Measurements from ENCODE around the gene GUCA2A.

GUCA2A gene

DNA sequence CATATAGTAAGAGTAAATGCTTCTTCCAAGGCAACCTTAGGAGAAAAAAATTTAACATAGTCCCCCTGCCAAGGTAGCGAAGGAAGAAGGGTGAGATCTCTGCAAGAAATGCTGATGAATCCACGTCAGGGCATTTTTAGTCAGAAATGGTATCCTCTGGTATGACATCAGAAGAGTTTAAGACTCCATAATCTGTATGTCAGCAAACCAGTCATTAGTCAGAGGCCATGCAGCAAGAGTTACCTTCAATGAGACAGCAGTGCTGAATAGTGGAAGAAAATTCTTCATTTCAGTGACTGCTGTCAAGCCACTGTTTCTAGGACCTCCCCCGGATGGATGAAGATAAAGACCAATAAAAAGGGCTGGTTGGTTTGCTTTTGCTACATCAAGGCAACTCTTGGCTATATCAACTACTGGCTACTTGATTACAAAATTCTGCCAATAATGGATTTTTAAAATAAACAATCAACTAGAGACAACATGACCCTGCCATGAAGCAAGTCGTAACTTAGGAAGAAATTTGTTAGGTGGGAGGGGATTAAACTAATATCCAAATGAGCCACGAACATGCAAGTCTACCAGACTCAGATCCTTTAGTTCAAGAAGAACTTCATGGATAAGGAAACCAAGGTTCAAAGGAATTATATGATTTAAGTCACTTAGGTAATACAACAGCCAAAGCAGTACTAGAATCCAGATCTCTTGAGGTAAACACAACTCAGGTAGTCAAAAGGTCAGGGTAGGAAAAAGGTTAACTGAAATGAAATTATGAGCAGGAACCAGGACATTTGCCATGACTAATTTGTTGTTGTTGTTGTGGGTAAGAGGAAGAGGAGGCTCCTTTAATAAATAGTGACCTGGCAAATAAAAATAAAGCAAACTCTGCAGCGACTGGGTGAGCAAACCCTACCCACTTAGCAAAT, 25.6 kb upstream of the GUCA2A start:
- WGBS (ENCODE audit: extremely low coverage, insufficient coverage, low lambda C conversion rate) = no CpG with 5 or more reads among the region's 6 CpGs
- Histone ChIP-seq H3K79me1 (ENCODE audit: low read length) (peaks cover 3% of the 10 kb centered on the region), H3K27me3 (ENCODE audit: insufficient read depth, low read length, poor library complexity) (no peaks in the 10 kb centered on the region), H3K36me3 (ENCODE audit: control insufficient read depth, insufficient read depth, low read length) (peaks cover 3% of the 10 kb centered on the region), H3K23ac (ENCODE audit: low read length) (no peak overlapping the region), H3K4ac (ENCODE audit: low read depth, low read length) (no peak overlapping the region), H3K4me1 (ENCODE audit: control insufficient read depth, low read depth, low read length) (no peaks in the 10 kb centered on the region), H3K18ac (ENCODE audit: low read length) (no peak overlapping the region), H2BK120ac (ENCODE audit: low read depth, low read length) (no peak overlapping the region), H2BK5ac (ENCODE audit: low read length) (no peak overlapping the region), H2AK5ac (ENCODE audit: low read length) (no peak overlapping the region), H3K79me2 (ENCODE audit: control insufficient read depth, insufficient read depth, low read length) (no peaks in the 10 kb centered on the region), H3K56ac (ENCODE audit: low read length) (no peak overlapping the region), H3K27ac (ENCODE audit: low read depth, low read length) (no peak overlapping the region), H3K9ac (ENCODE audit: low read length) (no peak overlapping the region), H3K4me3 (ENCODE audit: low read length) (no peak overlapping the region), H3K4me2 (ENCODE audit: low read length) (no peak overlapping the region), H4K5ac (ENCODE audit: low read length) (no peak overlapping the region), H4K8ac (ENCODE audit: low read depth, low read length) (no peak overlapping the region), H2BK15ac (replicated peaks; ENCODE audit: low read depth) (no peak overlapping the region)
- DNase-seq = no peak

DNA sequence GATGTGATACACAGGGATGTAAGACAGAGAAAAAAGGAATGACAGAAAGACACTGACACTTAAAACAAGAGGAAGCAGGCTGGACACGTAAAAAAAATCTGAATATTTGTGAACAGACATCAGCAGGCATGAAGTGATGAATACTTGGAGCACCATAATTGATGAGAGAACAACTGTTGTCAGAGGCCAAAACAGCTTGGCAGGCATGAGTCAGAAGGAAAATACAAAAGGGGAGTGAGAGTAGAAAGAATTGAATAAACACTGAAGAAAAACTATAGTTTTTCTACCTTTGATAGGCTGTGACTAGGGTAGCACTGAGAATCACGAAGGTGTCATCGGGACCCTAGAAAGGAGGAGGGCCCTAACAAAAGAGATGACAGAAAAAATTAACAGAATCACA, 21.6 kb upstream of the GUCA2A start:
- no peaks in the 10 kb centered on the region for H3K79me2 ChIP-seq (ENCODE audit: control insufficient read depth, insufficient read depth, low read length)
- no peak overlapping the region for H3K27ac ChIP-seq (ENCODE audit: low read depth, low read length)
- no peak overlapping the region for H2BK5ac ChIP-seq (ENCODE audit: low read length)
- H3K4ac ChIP-seq (ENCODE audit: low read depth, low read length) = no peak overlapping the region
- no peak overlapping the region for H3K23ac ChIP-seq (ENCODE audit: low read length)
- no peaks in the 10 kb centered on the region for H3K79me1 ChIP-seq (ENCODE audit: low read length)
- no peak overlapping the region for H3K4me2 ChIP-seq (ENCODE audit: low read length)
- DNase-seq = no peak
- H2BK15ac ChIP-seq (replicated peaks; ENCODE audit: low read depth) = no peak overlapping the region
- H3K9ac ChIP-seq (ENCODE audit: low read length) = no peak overlapping the region
- no peak overlapping the region for H3K4me3 ChIP-seq (ENCODE audit: low read length)
- no peak overlapping the region for H2AK5ac ChIP-seq (ENCODE audit: low read length)
- H3K36me3 ChIP-seq (ENCODE audit: control insufficient read depth, insufficient read depth, low read length) = no peaks in the 10 kb centered on the region
- H3K4me1 ChIP-seq (ENCODE audit: control insufficient read depth, low read depth, low read length) = no peaks in the 10 kb centered on the region
- no peak overlapping the region for H3K18ac ChIP-seq (ENCODE audit: low read length)
- H4K8ac ChIP-seq (ENCODE audit: low read depth, low read length) = no peak overlapping the region
- no CpG with 5 or more reads among the region's 3 CpGs for WGBS (ENCODE audit: extremely low coverage, insufficient coverage, low lambda C conversion rate)
- H3K56ac ChIP-seq (ENCODE audit: low read length) = no peak overlapping the region
- H4K5ac ChIP-seq (ENCODE audit: low read length) = no peak overlapping the region
- H3K27me3 ChIP-seq (ENCODE audit: insufficient read depth, low read length, poor library complexity) = no peaks in the 10 kb centered on the region
- H2BK120ac ChIP-seq (ENCODE audit: low read depth, low read length) = no peak overlapping the region

GRCh38 chr1:42184616-42185015, 20.1 kb upstream of the GUCA2A start:
- H3K4me1 ChIP-seq (ENCODE audit: control insufficient read depth, low read depth, low read length) = peaks cover 3% of the 10 kb centered on the region
- H3K79me2 ChIP-seq (ENCODE audit: control insufficient read depth, insufficient read depth, low read length) = no peaks in the 10 kb centered on the region
- no CpG with 5 or more reads among the region's 3 CpGs for whole genome bisulfite sequencing (ENCODE audit: extremely low coverage, insufficient coverage, low lambda C conversion rate)
- H2AK5ac ChIP-seq (ENCODE audit: low read length) = no peak overlapping the region
- H3K79me1 ChIP-seq (ENCODE audit: low read length) = no peaks in the 10 kb centered on the region
- H3K23ac ChIP-seq (ENCODE audit: low read length) = no peak overlapping the region
- no peak overlapping the region for H3K4ac ChIP-seq (ENCODE audit: low read depth, low read length)
- H2BK5ac ChIP-seq (ENCODE audit: low read length) = no peak overlapping the region
- H3K27me3 ChIP-seq (ENCODE audit: insufficient read depth, low read length, poor library complexity) = no peaks in the 10 kb centered on the region
- no peak overlapping the region for H3K27ac ChIP-seq (ENCODE audit: low read depth, low read length)
- no peak overlapping the region for H3K56ac ChIP-seq (ENCODE audit: low read length)
- H3K4me3 ChIP-seq (ENCODE audit: low read length) = no peak overlapping the region
- no peak overlapping the region for H2BK120ac ChIP-seq (ENCODE audit: low read depth, low read length)
- no peak overlapping the region for H4K5ac ChIP-seq (ENCODE audit: low read length)
- no peak overlapping the region for H3K4me2 ChIP-seq (ENCODE audit: low read length)
- H2BK15ac ChIP-seq (replicated peaks; ENCODE audit: low read depth) = no peak overlapping the region
- H4K8ac ChIP-seq (ENCODE audit: low read depth, low read length) = no peak overlapping the region
- peaks cover 2% of the 10 kb centered on the region for H3K36me3 ChIP-seq (ENCODE audit: control insufficient read depth, insufficient read depth, low read length)
- no peak overlapping the region for H3K9ac ChIP-seq (ENCODE audit: low read length)
- DNase-seq = no peak
- H3K18ac ChIP-seq (ENCODE audit: low read length) = no peak overlapping the region

- Histone ChIP-seq H3K4me1 (ENCODE audit: control insufficient read depth, low read depth, low read length) (peaks cover 3% of the 10 kb centered on the region), H2AK5ac (ENCODE audit: low read length) (no peak overlapping the region), H3K27me3 (ENCODE audit: insufficient read depth, low read length, poor library complexity) (no peaks in the 10 kb centered on the region), H3K56ac (ENCODE audit: low read length) (no peak overlapping the region), H4K5ac (ENCODE audit: low read length) (no peak overlapping the region), H3K4me3 (ENCODE audit: low read length) (no peak overlapping the region), H4K8ac (ENCODE audit: low read depth, low read length) (no peak overlapping the region), H3K23ac (ENCODE audit: low read length) (no peak overlapping the region), H2BK120ac (ENCODE audit: low read depth, low read length) (no peak overlapping the region), H3K36me3 (ENCODE audit: control insufficient read depth, insufficient read depth, low read length) (peaks cover 2% of the 10 kb centered on the region), H3K4me2 (ENCODE audit: low read length) (no peak overlapping the region), H3K79me2 (ENCODE audit: control insufficient read depth, insufficient read depth, low read length) (no peaks in the 10 kb centered on the region), H3K27ac (ENCODE audit: low read depth, low read length) (no peak overlapping the region), H2BK5ac (ENCODE audit: low read length) (no peak overlapping the region), H3K4ac (ENCODE audit: low read depth, low read length) (no peak overlapping the region), H3K9ac (ENCODE audit: low read length) (no peak overlapping the region), H2BK15ac (replicated peaks; ENCODE audit: low read depth) (no peak overlapping the region), H3K79me1 (ENCODE audit: low read length) (no peaks in the 10 kb centered on the region), H3K18ac (ENCODE audit: low read length) (no peak overlapping the region)
- no CpG with 5 or more reads among the region's 6 CpGs for WGBS (ENCODE audit: extremely low coverage, insufficient coverage, low lambda C conversion rate)
- DNase-seq = no peak
Measured at GRCh38 chr1:42183957-42184268, 19.4 kb upstream of the GUCA2A start.

DNA sequence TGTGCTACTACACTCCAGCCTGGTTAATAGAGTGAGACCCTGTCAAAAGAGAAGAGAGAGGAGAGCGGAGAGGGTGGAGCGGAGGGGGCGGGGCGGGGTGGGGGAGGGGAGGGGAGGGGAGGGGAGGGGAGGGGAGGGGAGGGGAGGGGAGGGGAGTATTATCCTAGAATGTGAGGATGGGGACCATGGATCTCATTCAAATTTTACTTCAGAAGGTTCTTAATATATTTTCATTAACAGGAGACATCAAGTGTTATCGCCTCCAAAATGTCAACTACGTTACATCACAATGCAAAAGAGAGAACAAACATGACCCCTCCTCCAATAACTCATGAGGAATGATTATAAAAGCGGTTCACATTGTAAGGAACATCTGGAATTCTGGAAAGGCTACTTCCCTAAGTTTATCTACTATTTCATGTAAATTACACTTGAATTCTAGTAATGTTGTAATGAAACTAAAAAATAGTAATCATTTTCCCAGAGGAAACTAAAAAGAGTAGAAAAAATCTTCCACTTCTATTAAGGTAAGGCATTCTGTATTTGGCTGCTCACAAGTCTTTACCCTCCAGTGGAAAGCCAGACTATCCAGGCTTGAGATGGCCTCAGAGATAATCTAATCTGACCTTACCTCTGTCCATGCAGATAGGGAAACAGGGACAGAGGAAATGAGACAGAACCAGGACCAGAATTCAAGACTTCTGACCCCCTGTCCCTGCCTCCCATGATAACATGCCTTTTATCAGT, 18.8 kb upstream of the GUCA2A start:
- H2BK120ac ChIP-seq (ENCODE audit: low read depth, low read length) = no peak overlapping the region
- no peak overlapping the region for H3K9ac ChIP-seq (ENCODE audit: low read length)
- DNase-seq = peak; percentile 55
- no peak overlapping the region for H2BK15ac ChIP-seq (replicated peaks; ENCODE audit: low read depth)
- no peak overlapping the region for H3K56ac ChIP-seq (ENCODE audit: low read length)
- peaks cover 3% of the 10 kb centered on the region for H3K4me1 ChIP-seq (ENCODE audit: control insufficient read depth, low read depth, low read length)
- no CpG with 5 or more reads among the region's 7 CpGs for WGBS (ENCODE audit: extremely low coverage, insufficient coverage, low lambda C conversion rate)
- no peak overlapping the region for H3K4ac ChIP-seq (ENCODE audit: low read depth, low read length)
- H3K27ac ChIP-seq (ENCODE audit: low read depth, low read length) = no peak overlapping the region
- no peak overlapping the region for H3K18ac ChIP-seq (ENCODE audit: low read length)
- no peak overlapping the region for H3K4me2 ChIP-seq (ENCODE audit: low read length)
- H3K23ac ChIP-seq (ENCODE audit: low read length) = no peak overlapping the region
- no peak overlapping the region for H4K8ac ChIP-seq (ENCODE audit: low read depth, low read length)
- no peak overlapping the region for H4K5ac ChIP-seq (ENCODE audit: low read length)
- H3K79me1 ChIP-seq (ENCODE audit: low read length) = no peaks in the 10 kb centered on the region
- H3K27me3 ChIP-seq (ENCODE audit: insufficient read depth, low read length, poor library complexity) = no peaks in the 10 kb centered on the region
- H3K79me2 ChIP-seq (ENCODE audit: control insufficient read depth, insufficient read depth, low read length) = no peaks in the 10 kb centered on the region
- no peak overlapping the region for H3K4me3 ChIP-seq (ENCODE audit: low read length)
- peaks cover 2% of the 10 kb centered on the region for H3K36me3 ChIP-seq (ENCODE audit: control insufficient read depth, insufficient read depth, low read length)
- no peak overlapping the region for H2AK5ac ChIP-seq (ENCODE audit: low read length)
- no peak overlapping the region for H2BK5ac ChIP-seq (ENCODE audit: low read length)

Data from mesendoderm (in vitro differentiated cells).